TTC549 (cell line): ENCODE results near the gene AFAP1L1.

Source experiments
- FAIRE-seq: peaks from 2 replicates; lab custom pipeline; 2012; peaks lifted over from hg19 to GRCh38; lab: Jason Lieb, UNC

AFAP1L1 gene

DNA sequence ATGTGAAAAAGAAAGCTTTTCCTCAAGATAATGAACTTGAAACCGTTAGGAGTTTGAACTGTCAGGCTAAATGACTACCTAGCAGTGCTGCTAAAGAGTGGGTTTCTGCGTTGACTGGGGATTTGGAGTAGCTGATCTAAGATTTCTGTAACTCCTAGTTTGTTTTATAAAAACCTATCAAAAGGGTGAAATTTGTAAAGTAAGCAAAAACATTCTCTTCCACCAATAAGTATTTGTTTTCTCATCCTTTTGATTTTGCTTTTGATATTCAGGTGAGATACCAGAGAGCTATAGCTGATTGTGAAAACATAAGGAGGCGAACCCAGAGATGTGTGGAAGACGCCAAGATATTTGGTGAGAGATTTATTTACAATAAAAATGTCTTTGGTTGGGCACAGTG lies 77.7 kb downstream of the AFAP1L1 start:
- no peak for FAIRE-seq

GRCh38 chr5:149352169-149352568 lies 80.5 kb downstream of the AFAP1L1 start:
- no peak for FAIRE-seq

DNA sequence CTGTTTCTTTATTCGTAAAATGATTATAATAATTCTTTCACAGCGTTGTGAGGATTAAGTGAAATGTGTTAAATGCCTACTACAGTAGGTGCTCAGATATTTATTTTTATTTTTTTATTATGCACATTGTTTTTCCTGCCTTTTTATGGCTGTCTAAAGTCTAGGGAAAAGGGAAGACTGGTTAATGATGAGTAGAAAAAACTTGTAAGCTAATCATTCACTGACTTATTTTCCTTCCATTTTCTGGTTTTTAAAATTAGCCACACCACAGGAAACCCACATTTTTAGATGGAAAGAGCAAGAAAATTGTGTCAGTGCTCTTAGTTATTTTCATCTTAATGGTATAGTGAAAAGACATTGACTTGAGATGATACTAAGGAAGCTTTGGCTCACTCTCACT lies 82.3 kb downstream of the AFAP1L1 start:
- FAIRE-seq = no peak

DNA sequence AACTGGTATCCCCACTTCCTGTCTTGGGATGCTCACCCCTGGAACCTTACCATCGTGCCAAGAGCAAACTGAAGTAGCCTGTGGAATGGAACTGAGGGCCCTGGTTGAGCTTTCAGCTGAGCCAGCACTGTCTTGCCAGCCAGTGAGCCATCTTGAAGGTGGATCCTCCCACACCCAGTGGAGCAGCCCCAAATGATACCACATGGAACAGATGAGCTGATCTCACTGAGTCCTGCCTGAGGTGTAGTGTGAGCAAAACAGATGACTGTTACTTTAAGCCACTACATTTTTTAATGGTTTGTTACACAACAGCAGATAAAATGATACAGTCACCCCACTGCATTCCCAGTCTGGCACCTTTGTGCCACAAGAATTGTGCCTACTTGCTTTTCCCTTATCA lies 84.0 kb downstream of the AFAP1L1 start:
- FAIRE-seq = no peak

DNA sequence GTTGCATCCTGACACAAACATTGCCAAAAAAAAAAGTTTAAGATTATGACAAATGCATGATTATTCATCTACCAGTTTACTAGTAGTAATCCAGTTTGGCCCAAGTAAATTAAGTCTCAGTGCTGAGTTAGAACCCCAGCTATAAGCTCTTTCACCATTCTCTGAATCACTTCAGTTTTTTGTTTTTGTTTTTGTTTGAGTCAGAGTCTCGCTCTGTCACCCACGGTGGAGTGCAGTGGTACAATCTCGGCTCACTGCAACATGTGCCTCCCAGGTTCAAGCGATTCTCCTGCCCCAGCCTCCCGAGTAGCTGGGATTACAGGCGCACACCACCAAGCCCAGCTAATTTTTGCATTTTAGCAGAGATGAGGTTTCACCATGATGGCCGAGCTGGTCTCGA lies 84.7 kb downstream of the AFAP1L1 start:
- no peak for FAIRE-seq

DNA sequence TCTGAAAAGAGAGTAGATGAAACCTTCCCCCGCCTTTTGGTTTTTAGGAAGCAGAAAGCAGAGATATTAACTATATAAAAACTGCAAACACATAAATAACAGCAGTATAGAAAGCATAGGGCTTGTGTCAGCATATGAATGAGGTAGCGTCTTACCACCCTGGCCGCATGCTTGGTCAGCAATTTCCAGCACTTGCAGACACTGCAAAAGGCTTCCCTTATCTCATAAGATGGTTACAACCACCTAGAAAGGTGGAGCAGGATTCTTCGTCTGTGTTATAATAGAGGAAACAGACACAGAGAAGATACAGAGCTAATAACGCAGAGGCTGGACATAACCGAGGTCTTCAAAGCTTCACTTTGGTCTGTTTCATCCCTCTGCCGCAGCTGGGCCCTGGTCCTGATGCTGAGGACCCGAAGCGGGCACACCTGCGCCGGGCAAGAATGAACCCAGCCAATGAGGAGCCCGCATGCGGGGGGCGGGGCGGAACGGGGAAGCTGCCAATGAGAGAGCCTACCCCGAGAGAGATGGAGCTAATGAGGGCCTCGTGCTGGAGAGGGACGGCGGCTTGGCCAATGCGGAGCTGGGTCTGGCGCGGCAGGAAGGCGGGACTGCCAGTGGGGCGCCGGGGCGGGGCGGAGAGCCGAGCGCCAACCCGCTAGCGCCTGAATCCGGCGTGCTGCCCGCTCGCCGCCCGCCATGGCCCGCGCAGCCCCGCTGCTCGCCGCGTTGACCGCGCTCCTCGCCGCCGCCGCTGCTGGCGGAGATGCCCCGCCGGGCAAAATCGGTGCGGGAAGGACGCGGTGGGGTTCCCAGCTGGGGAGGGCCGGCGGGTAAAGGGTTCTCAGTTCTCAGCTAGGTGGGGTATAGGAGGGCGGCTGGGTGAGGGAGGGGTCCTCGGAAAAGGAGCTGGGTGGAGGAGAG lies 86.0 kb downstream of the AFAP1L1 start, which contains the start of gene PCYOX1L:
PCYOX1L (plus strand) TSS at position 677 of the 924 bp plus-strand sequence; CDS start at position 700, 23 bp downstream.
- no peak for FAIRE-seq

DNA sequence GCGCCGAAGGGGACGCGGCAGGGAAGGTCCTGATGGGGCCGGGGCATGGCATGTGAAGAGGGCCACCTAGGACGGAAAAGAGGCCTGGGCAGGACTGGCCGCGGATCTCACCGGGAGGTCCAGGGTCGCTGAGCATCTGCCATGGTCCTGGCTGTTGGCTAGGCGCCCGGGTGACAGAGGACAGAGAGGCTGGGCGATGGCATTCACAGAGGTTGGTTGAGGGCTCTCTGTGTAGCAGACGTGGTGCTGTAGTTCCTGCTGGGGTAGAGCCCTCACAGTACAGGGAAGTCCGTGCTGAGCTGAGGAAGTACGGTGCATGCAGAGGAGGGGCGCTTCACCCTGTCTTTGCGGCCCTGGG lies 86.6 kb downstream of the AFAP1L1 start:
- FAIRE-seq = no peak

- no peak for FAIRE-seq
Measured at GRCh38 chr5:149358868-149359495, 87.3 kb downstream of the AFAP1L1 start.

DNA sequence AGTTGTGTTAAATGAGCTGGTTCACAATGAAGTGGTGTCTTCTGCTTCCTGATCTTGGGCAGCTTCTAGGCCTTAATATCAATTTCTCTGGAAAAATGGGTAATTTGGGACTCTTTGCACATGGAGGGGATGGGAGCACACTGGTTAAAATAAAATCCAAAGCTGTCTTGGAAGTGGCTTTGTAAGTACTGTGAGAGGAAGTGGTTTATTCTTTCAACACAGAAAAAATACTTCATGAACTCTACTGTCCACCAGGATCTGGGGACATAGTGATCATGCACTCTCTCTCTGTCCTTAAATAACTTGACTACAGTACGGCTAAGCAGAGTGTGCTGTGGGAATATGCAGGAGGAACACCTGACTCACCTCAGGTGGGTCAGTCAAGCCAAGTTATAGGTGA lies 88.6 kb downstream of the AFAP1L1 start:
- no peak for FAIRE-seq

DNA sequence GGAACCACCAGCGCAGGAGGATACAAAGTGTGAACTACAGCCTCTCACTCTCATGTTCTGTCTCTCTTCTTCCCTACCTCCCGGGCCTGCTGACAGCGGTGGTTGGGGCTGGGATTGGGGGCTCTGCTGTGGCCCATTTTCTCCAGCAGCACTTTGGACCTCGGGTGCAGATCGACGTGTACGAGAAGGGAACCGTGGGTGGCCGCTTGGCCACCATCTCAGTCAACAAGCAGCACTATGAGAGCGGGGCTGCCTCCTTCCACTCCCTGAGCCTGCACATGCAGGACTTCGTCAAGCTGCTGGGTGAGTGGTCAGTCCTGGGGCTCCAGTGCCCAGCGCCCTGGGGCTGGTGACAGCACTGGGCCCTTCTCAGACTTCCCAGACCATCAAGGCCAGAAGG lies 90.9 kb downstream of the AFAP1L1 start:
- FAIRE-seq = no peak

DNA sequence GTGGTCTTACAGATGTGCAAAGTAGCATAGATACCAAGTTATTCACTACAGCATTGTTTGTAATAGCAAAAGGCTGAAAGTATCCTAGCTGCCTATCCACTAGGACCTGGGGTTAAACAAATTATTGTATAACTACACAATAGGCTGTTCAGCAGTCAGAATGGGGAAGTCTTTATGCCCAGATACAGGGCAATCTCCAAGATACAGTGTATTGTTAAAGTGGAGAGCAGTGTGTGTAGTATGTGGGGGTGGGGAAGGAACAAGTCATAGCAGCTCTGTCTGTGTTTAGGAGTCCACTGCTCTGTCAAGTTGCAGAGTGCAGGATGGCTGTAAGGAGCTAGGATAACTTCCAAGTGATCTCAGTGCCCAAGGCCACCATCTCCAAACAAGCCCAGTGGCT lies 91.7 kb downstream of the AFAP1L1 start:
- FAIRE-seq = no peak

- no peak for FAIRE-seq
Measured at GRCh38 chr5:149363936-149364335, 92.3 kb downstream of the AFAP1L1 start.

GRCh38 chr5:149364719-149365118 lies 93.1 kb downstream of the AFAP1L1 start:
- no peak for FAIRE-seq

DNA sequence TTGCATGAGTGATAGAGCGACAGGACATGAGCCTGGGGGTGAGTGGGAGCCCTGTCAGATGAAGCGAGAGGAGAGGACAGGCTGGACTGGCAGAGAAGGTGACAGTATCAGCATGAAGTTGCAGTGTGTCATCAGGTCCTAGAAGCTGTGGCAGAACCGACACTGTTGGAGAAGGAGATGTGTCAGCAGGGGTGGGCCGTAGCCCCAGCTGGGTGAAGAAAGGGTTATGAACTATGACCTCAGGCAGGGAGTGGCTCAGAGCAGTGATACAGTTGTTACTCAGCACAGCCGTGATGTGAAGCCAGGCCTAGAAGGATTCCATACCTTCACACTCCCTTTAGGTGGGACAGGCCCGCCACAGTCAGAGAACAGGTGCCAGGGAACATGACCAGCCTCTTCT lies 93.8 kb downstream of the AFAP1L1 start:
- no peak for FAIRE-seq

DNA sequence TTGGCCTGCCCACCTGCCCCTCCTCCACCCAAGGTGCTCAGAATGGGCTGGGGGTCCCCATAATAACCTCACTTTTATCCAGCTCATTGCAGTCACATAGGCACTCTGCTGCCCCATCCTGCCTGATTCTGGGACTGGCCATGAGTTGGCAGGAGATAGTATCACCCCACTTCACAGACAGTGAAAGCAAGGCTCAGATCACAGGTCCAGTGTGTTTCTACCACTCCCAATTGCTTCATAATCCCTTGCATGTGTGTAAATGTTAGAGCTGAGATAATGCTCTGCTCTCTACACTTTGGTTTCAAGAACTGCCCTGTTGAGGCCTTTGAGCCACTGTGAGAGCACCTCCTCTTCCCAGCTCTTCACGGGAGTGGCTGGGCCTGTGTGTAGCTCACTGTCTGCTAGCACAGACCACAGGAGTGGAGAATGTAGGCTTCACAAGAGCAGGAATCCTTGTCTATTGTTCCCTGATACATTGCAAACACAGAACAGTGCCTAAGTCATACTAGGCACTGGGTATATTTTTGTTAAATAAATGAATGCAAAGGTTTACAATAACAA lies 94.6 kb downstream of the AFAP1L1 start:
- no peak for FAIRE-seq

DNA sequence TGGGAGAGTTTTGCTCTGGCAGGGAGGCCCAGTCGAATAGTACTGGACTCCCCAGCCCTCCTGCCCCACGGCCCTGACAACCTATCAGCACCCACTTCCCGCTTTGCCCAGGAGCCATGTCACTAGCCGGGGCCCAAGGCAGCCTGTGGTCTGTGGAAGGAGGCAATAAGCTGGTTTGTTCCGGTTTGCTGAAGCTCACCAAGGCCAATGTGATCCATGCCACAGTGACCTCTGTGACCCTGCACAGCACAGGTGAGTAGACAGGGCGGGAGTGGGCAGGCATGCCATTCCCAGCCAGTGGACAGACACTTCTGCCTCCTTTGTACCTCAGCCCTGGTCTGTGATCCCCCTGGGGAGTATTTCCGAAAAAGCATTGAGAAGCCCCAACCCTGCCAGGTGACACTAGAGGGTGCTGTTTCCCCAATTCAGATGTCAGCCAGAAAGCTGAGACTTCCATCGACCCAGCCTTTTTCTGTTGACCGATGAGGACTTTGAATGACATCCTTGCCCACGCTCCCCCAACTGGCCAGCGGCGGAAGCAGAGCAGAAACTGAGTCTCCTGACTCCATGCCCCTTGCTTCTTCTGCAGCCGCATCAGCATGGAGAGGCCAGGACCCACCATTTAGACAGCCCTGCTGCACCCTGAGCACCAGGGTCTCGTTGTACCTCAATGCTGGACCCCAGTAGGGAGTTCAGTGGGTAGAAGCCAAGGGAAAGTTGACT lies 95.8 kb downstream of the AFAP1L1 start:
- peak; percentile 67 for FAIRE-seq

- no peak for FAIRE-seq
Measured at GRCh38 chr5:149367972-149368645, 96.5 kb downstream of the AFAP1L1 start.

GRCh38 chr5:149370878-149371277 lies 99.2 kb downstream of the AFAP1L1 start:
- no peak for FAIRE-seq

DNA sequence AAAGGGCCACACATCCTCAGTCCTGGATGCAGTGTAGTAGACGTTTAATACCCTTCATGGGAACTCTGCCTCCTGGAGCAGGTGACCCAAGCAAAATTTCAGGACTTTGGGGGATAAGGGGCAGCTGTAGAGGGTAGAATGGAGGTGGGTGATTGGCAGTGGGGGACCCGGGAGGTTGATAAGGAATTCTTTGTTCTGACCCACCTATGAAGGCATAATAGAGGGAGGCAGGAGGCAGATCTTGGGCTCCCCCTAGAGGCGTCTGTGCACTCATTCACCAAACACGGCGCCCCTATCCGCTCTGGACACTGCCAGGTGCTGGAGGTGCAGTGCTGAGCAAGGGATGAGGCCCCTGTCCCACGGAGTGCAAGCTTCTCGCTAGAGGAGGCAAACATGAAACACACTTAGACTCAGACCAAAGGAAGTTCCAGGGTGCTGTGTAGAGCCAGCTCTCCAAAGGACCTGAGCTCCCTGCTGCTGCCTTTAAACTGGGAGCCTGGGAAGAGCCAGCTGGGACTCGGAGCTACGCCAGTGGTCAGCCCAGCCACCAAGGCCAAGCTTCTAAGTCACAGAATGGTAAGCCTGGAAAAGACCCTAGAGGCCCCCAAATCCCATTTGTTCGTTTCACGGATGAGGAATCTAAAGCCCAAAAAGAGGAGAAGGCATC lies 99.8 kb downstream of the AFAP1L1 start:
- no peak for FAIRE-seq

DNA sequence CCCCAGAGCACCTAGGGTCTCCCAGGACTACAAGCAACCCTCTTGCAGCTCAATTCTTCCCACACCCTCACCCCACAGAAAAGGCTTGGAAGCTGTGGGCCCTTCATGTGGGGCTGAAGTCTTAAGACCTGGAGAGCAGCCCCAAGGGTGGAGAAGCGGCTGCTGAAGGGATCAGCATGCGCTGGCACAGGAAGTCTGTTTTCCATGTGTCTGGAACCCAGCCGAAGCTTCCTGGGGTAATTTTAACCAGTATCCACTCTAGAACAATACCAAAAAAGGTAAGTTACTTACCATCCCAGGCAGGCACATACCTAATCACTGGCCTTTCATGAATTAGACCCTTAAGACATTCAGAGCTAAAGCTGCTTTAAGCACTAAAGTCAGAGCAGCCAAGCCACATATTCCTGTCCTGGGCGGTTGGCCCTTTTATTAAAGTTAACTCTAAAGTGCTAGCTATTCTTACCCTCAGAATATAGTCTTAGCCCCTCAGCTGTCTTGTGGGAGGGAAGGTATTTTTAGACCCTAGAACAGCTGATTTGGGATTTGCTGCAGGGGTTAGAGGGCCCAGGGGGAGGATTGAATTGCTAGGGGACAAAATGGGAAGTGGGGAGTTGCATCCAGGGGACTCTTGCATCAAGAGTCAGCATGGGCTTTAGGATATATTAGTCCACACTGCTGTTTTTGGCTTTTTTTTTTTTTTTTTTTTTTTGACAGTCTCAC lies 100.6 kb downstream of the AFAP1L1 start:
- no peak for FAIRE-seq

- no peak for FAIRE-seq
Measured at GRCh38 chr5:149372932-149373331, 101.3 kb downstream of the AFAP1L1 start.
